DND-41 (cell line): ENCODE data around the gene PHYHIPL.

Experiments used
- ATAC-seq: fragments of 200-7000 bp; cut with Tn5 transposase; 3 replicates; pipeline ENCODE4 v1.9.1; 2021; ENCODE audit warnings: low read depth; ENCODE audit not compliant: insufficient read depth
- DNase-seq: peaks from one replicate; pipeline ENCODE4 v3.0.0-alpha.2; 2020
- H2AFZ ChIP-seq: 2 replicates; pipeline ENCODE4 v1.6.0; 2012; ENCODE audit warnings: low read depth, low read length
- H3K27ac ChIP-seq: 2 replicates; pipeline ENCODE4 v1.5.1; 2012; ENCODE audit warnings: low read length, inconsistent platforms
- H3K27me3 ChIP-seq: fragments of 200-600 bp; sonication (generic); 2 replicates; pipeline ENCODE4 v1.6.0; 2012; ENCODE audit warnings: low read length, mild to moderate bottlenecking, inconsistent platforms; ENCODE audit not compliant: insufficient read depth, poor library complexity
- H3K36me3 ChIP-seq: 2 replicates; pipeline ENCODE4 v1.5.1; 2012; ENCODE audit warnings: low read length, inconsistent platforms; ENCODE audit not compliant: insufficient read depth
- H3K4me1 ChIP-seq: 2 replicates; pipeline ENCODE4 v1.5.1; 2012; ENCODE audit warnings: mild to moderate bottlenecking, low read length; ENCODE audit not compliant: insufficient read depth
- H3K4me2 ChIP-seq: 2 replicates; pipeline ENCODE4 v1.6.0; 2012; ENCODE audit warnings: mild to moderate bottlenecking, moderate library complexity, low read length, inconsistent platforms; ENCODE audit not compliant: insufficient read depth
- H3K4me3 ChIP-seq, 2 experiments: fragments of 200-600 bp in 1 of 2; shearing (Covaris generic) in 1 of 2; 2 replicates each; pipeline ENCODE4 v1.5.1; 2012 to 2016; ENCODE audit warnings: inconsistent platforms in 2 of 2, low read length in 2 of 2, mild to moderate bottlenecking in 2 of 2, low read depth in 1 of 2, moderate library complexity in 1 of 2
- H3K79me2 ChIP-seq: 2 replicates; pipeline ENCODE4 v1.6.0; 2012; ENCODE audit warnings: low read length, inconsistent platforms; ENCODE audit not compliant: insufficient read depth
- H3K9ac ChIP-seq: 2 replicates; pipeline ENCODE4 v1.6.0; 2012; ENCODE audit warnings: low read depth, mild to moderate bottlenecking, inconsistent platforms, low read length, moderate library complexity
- H3K9me3 ChIP-seq: 2 replicates; pipeline ENCODE4 v1.5.1; 2012; ENCODE audit warnings: low read length, moderate library complexity, mild to moderate bottlenecking, inconsistent platforms; ENCODE audit not compliant: insufficient read depth, severe bottlenecking
- H4K20me1 ChIP-seq: 2 replicates; pipeline ENCODE4 v1.6.0; 2012; ENCODE audit warnings: low read length; ENCODE audit not compliant: insufficient read depth
- EZH2 ChIP-seq: IDR thresholded peaks from 3 replicates; pipeline ENCODE4 v1.6.1; 2012; ENCODE audit warnings: borderline replicate concordance, low read depth, mild to moderate bottlenecking, moderate library complexity, low read length, inconsistent platforms; ENCODE audit not compliant: severe bottlenecking
- TF ChIP-seq, protein P1 (sequence below): IDR thresholded peaks from 2 replicates; pipeline ENCODE4 v1.5.1; 2012; ENCODE audit warnings: borderline replicate concordance, low read length, moderate library complexity, mild to moderate bottlenecking; ENCODE audit not compliant: poor library complexity, severe bottlenecking; ENCODE audit errors: extremely low read depth

The PHYHIPL gene

DNA sequence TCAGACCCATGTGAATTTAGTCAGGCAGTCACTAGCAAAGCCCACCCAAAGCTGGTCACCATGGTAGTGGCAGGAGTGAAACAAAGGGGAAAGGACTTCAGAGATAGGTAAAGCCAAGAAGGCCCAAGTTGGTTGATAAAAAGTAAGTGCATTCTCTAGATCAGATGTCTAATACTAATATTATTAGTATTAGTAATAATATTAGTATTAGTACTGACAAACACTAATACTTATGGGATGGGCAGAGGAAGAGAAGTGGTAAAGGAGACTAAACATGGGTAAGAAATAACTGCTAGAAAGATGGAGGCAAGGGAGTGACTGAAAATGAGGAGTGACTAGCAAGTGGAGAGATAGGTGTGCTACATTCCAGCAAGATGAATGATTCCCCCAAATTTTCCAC, 46.6 kb upstream of the PHYHIPL start:
- H3K9ac ChIP-seq = no peak overlapping the region
- H4K20me1 ChIP-seq = no peaks in the 10 kb centered on the region
- ATAC-seq = no peak
- H3K4me2 ChIP-seq = no peak overlapping the region
- DNase-seq = no peak
- no peaks in the 10 kb centered on the region for H3K79me2 ChIP-seq
- no peaks in the 10 kb centered on the region for H3K9me3 ChIP-seq
- no peak overlapping the region for H3K4me3 ChIP-seq
- H3K27me3 ChIP-seq = no peaks in the 10 kb centered on the region
- H3K36me3 ChIP-seq = no peaks in the 10 kb centered on the region
- H3K4me1 ChIP-seq = no peaks in the 10 kb centered on the region
- TF ChIP-seq EZH2 = no peak
- TF ChIP-seq, protein P1, sequence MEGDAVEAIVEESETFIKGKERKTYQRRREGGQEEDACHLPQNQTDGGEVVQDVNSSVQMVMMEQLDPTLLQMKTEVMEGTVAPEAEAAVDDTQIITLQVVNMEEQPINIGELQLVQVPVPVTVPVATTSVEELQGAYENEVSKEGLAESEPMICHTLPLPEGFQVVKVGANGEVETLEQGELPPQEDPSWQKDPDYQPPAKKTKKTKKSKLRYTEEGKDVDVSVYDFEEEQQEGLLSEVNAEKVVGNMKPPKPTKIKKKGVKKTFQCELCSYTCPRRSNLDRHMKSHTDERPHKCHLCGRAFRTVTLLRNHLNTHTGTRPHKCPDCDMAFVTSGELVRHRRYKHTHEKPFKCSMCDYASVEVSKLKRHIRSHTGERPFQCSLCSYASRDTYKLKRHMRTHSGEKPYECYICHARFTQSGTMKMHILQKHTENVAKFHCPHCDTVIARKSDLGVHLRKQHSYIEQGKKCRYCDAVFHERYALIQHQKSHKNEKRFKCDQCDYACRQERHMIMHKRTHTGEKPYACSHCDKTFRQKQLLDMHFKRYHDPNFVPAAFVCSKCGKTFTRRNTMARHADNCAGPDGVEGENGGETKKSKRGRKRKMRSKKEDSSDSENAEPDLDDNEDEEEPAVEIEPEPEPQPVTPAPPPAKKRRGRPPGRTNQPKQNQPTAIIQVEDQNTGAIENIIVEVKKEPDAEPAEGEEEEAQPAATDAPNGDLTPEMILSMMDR = no peak
- no peak overlapping the region for H3K27ac ChIP-seq
- no peak overlapping the region for H2AFZ ChIP-seq

DNA sequence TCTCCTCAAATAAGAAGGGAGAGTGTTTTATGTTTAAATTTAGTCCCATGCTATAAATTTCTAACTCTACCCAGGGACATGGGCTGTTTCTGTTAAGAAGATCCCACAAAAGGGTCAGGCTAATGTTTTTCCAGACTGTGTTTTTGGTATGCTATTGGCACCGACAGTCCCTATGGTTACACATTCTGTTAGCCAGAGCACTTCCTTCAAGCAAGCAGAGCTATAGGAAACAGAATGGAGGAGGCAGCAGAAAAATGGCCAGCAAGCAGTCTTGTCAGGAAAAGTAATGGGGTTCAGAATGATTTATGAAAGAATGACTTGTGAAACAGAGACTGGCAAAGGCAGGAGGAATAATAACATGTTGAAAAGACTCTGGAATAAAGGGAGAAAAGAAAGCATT, 44.8 kb upstream of the PHYHIPL start:
- no peaks in the 10 kb centered on the region for H3K9me3 ChIP-seq
- H3K27me3 ChIP-seq = no peaks in the 10 kb centered on the region
- H3K4me1 ChIP-seq = no peaks in the 10 kb centered on the region
- no peaks in the 10 kb centered on the region for H4K20me1 ChIP-seq
- no peak overlapping the region for H3K27ac ChIP-seq
- no peak overlapping the region for H3K4me2 ChIP-seq
- no peak for DNase-seq
- no peak overlapping the region for H3K4me3 ChIP-seq
- TF ChIP-seq EZH2 = no peak
- TF ChIP-seq, protein P1 = no peak
- H3K36me3 ChIP-seq = no peaks in the 10 kb centered on the region
- no peak for ATAC-seq
- H3K9ac ChIP-seq = no peak overlapping the region
- H3K79me2 ChIP-seq = no peaks in the 10 kb centered on the region
- no peak overlapping the region for H2AFZ ChIP-seq

GRCh38 chr10:59133841-59134593, 42.4 kb upstream of the PHYHIPL start:
- no peak overlapping the region for H2AFZ ChIP-seq
- H3K36me3 ChIP-seq = no peaks in the 10 kb centered on the region
- no peak overlapping the region for H3K9ac ChIP-seq
- H3K4me1 ChIP-seq = no peaks in the 10 kb centered on the region
- no peaks in the 10 kb centered on the region for H3K27me3 ChIP-seq
- ATAC-seq = no peak
- H3K27ac ChIP-seq = no peak overlapping the region
- no peak for DNase-seq
- no peak overlapping the region for H3K4me2 ChIP-seq
- H3K79me2 ChIP-seq = no peaks in the 10 kb centered on the region
- H3K9me3 ChIP-seq = no peaks in the 10 kb centered on the region
- TF ChIP-seq, protein P1 = no peak
- TF ChIP-seq EZH2 = no peak
- no peaks in the 10 kb centered on the region for H4K20me1 ChIP-seq
- H3K4me3 ChIP-seq = no peak overlapping the region

- H3K9me3 ChIP-seq = no peaks in the 10 kb centered on the region
- H3K79me2 ChIP-seq = no peaks in the 10 kb centered on the region
- H3K27me3 ChIP-seq = no peaks in the 10 kb centered on the region
- no peaks in the 10 kb centered on the region for H4K20me1 ChIP-seq
- ATAC-seq (no peak), DNase-seq (no peak)
- no peak overlapping the region for H3K4me3 ChIP-seq
- no peak overlapping the region for H3K4me2 ChIP-seq
- H3K4me1 ChIP-seq = no peaks in the 10 kb centered on the region
- H3K27ac ChIP-seq = no peak overlapping the region
- H2AFZ ChIP-seq = no peak overlapping the region
- H3K9ac ChIP-seq = no peak overlapping the region
- TF ChIP-seq, protein P1 = no peak
- TF ChIP-seq EZH2 = no peak
- no peaks in the 10 kb centered on the region for H3K36me3 ChIP-seq
Measured at GRCh38 chr10:59134785-59135184, 41.7 kb upstream of the PHYHIPL start.
